Measurements from ENCODE around the gene HTR7. TPM values are rescaled to one million over a fixed set of nuclear protein-coding genes. Genes with fewer than 3 reads are reported as not detected.

Gene HTR7
- total RNA-seq, 4 donors from 2014 or later, result 0.19 to 2.0 (median 0.61) TPM

DNA sequence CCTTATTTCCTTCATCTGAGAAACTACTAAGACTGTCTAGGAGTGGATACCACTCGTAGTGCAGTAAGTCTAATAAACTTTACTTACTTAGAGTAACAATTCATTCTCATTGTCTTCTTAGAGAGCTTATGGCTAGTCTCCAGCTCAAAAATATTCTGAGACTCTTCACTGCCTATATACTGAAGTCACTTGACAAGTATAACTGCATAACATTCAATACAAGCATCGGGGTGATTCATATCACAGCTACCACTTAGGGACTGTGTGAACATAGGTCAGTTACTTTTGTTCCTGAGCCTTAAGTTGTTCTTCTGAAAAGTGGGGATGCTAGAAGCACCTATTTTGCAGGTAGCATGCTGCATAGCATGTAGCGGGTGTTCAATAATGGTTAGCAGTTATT lies 111.0 kb downstream of the HTR7 start:
- DNase-seq (ENCODE audit: low spot score), result no peak
- ATAC-seq (ENCODE audit: low FRiP score), result no peak
- TF ChIP-seq, protein P1, sequence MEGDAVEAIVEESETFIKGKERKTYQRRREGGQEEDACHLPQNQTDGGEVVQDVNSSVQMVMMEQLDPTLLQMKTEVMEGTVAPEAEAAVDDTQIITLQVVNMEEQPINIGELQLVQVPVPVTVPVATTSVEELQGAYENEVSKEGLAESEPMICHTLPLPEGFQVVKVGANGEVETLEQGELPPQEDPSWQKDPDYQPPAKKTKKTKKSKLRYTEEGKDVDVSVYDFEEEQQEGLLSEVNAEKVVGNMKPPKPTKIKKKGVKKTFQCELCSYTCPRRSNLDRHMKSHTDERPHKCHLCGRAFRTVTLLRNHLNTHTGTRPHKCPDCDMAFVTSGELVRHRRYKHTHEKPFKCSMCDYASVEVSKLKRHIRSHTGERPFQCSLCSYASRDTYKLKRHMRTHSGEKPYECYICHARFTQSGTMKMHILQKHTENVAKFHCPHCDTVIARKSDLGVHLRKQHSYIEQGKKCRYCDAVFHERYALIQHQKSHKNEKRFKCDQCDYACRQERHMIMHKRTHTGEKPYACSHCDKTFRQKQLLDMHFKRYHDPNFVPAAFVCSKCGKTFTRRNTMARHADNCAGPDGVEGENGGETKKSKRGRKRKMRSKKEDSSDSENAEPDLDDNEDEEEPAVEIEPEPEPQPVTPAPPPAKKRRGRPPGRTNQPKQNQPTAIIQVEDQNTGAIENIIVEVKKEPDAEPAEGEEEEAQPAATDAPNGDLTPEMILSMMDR (IDR thresholded peaks at IDR 0.05), result no peak

DNA sequence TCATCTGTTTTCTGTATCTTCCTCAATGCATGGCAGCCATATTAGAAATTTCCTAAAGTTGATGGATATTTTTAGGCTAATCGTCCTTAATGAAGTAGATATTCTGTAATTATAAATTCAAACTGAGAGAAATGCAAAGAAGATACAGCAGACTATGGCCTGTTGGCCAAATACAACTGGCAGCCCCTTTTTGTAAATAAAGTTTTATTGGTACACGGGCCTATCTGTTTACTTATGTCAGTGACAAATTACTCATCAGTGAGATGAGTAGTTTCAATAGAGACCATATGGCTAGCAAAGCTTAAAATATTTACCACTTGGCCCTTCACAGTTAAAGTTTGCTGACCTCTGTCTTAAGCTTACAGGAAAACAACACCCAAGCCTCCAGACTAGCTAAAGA lies 112.3 kb downstream of the HTR7 start:
- no peak for ATAC-seq (ENCODE audit: low FRiP score)
- TF ChIP-seq, protein P1 (IDR thresholded peaks at IDR 0.05), result no peak

DNA sequence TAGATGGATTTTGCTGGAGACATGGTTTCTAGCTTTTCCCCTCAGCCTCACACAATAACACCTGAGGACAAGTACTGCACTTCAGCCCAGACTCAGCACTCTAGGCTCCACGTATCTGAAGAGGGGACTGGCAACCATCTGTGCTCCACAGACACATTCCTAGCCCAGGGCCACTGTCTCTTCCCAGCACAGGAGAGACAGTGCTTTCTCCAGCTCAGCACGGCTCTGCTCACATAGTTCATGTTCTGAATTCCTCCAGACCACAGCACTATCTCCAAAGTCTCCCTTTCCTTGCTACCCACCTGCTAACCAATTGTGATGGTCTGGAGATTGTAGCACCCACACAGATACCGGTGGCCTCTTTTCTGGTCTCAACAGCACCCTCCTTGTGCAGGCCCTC lies 114.5 kb downstream of the HTR7 start:
- no peak for DNase-seq (ENCODE audit: low spot score)
- TF ChIP-seq, protein P1 (IDR thresholded peaks at IDR 0.05), result no peak
- no peak for ATAC-seq (ENCODE audit: low FRiP score)

More for the DNA sequence above, 112.3 kb downstream of the HTR7 start:
- no peak for DNase-seq (ENCODE audit: low spot score)

DNA sequence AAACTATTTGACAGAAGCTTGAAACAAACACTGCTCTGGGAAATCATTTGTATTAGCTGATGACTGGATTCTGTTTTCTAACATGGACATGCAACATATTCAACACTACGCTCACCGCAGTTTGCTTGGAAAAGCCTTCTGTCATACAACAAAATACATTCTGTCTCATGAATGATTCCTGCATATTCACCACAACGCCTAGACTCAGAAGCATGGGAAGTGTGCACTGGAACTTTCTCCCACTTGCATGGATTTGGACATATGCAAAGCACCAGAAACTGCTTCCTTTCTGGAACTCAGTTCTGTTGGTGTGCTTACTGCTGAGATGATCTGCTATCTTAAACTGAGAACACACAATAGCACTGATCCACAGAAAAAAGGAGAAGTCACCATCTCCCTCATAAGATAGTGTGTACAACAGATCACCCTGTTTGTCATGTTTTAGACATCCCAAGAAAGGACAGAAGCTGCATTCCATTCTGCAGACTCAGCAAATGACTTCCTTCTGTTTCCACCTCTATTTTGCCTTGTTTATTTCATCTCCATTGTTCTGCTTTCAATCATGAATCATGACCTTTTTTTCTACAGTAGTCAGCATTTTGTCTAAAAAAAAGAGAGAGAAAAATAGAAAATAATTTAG lies 115.8 kb downstream of the HTR7 start:
- TF ChIP-seq, protein P1 (IDR thresholded peaks at IDR 0.05), result no peak
- no peak for DNase-seq (ENCODE audit: low spot score)
- no peak for ATAC-seq (ENCODE audit: low FRiP score)

DNA sequence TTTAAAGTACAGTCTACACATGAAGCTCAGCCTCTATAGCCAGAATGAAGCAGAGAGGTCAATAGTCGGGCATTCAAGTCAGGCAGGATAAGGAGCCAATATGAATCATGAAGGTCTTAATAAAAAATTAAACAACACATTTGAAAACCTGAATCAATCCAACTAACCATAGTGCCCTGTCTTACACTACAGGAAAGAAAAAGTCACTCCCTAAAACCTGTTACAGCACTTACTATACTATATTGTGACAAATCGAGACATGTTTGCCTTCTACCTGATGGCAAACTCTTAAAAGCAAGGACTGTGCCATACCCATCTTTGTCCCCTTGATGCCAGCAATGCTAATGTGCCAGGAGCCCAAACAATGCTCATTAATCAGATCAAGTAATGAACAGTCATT lies 117.6 kb downstream of the HTR7 start:
- no peak for DNase-seq (ENCODE audit: low spot score)
- ATAC-seq (ENCODE audit: low FRiP score), result no peak
- TF ChIP-seq, protein P1 (IDR thresholded peaks at IDR 0.05), result no peak

DNA sequence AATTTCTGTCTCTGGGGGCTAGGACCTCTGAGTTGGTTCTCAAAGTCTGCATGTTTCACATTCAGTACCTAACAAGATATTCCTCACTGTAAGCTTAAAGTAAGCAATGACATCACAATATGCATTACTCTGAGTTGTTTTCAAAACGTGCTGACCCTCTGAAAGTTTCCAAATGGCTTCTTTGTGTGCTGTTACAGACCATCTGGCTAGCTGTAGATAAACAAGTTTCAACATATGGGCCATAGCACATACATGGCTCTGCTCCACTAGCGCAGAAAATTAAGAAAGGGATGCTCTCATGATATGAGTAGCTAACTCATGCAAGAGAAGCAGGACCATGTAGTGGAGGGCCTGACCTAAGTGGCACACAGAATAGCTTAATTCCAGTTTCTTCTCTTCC lies 119.0 kb downstream of the HTR7 start:
- ATAC-seq (ENCODE audit: low FRiP score), result no peak
- no peak for DNase-seq (ENCODE audit: low spot score)
- TF ChIP-seq, protein P1 (IDR thresholded peaks at IDR 0.05), result no peak

DNA sequence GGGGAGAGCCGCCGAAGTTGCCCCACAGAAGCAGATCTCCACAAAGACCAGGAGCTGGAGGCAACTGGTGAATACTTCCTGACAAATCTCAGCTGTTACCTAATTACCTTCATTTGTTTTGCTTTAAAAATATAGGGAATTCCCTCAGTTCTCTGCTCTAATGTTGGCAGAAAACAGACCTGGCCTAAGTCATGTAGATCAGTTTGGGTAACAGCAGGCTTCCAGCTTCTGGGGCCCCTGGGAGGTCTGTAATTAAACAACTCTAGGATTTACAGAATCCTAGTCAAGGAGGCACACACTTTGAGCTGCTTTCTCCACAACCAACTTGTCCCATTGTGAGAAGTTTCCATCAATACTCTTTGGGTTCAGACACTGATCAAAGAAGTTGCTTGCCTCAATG lies 123.4 kb downstream of the HTR7 start:
- DNase-seq (ENCODE audit: low spot score), result no peak
- no peak for ATAC-seq (ENCODE audit: low FRiP score)
- TF ChIP-seq, protein P1 (IDR thresholded peaks at IDR 0.05), result no peak

Measured in omental fat pad (tissue), 4 donors.